Neural cell (in vitro differentiated cells): ENCODE measurements around the gene POLE. TPM values are rescaled to one million over a fixed set of nuclear protein-coding genes. Genes with fewer than 3 reads are reported as not detected.
A peak's percentile ranks its signal among the peaks of the same experiment; 100 is the strongest.

ENCODE experiments used
- H2AFZ ChIP-seq: fragments of 200-600, 300-800 bp; sonication (generic), shearing (Covaris generic); 2 replicates; pipeline ENCODE4 v1.6.0; 2014; ENCODE audit warnings: low read depth, mild to moderate bottlenecking, antibody characterized with exemption, low read length, moderate library complexity
- H3F3A ChIP-seq: fragments of 200-600 bp; shearing (Covaris generic); 2 replicates; pipeline ENCODE4 v1.6.1; 2016; ENCODE audit warnings: mild to moderate bottlenecking, moderate library complexity, mixed read lengths, antibody characterized with exemption, low read length; ENCODE audit not compliant: insufficient read depth, poor library complexity, severe bottlenecking
- H3K27ac ChIP-seq: fragments of 200-600, 300-800 bp; sonication (generic), shearing (Covaris generic); 2 replicates; pipeline ENCODE4 v1.5.1; 2014; ENCODE audit warnings: mild to moderate bottlenecking, low read length, moderate library complexity
- H3K27me3 ChIP-seq: fragments of 300-800, 200-600 bp; sonication (generic), shearing (Covaris generic); 2 replicates; pipeline ENCODE4 v1.6.0; 2014; ENCODE audit warnings: mild to moderate bottlenecking, low read depth, low read length, moderate library complexity; ENCODE audit not compliant: insufficient read depth
- H3K36me3 ChIP-seq: fragments of 300-800, 200-600 bp; sonication (generic), shearing (Covaris generic); 2 replicates; pipeline ENCODE4 v1.5.1; 2014; ENCODE audit warnings: mild to moderate bottlenecking, antibody characterized with exemption, low read length, moderate library complexity; ENCODE audit not compliant: insufficient read depth
- H3K4me2 ChIP-seq: fragments of 300-800, 200-600 bp; sonication (generic), shearing (Covaris generic); 2 replicates; pipeline ENCODE4 v1.6.0; 2014; ENCODE audit warnings: mild to moderate bottlenecking, low read length
- H3K4me3 ChIP-seq: fragments of 300-800, 200-600 bp; sonication (generic), shearing (Covaris generic); 2 replicates; pipeline ENCODE4 v1.5.1; 2014; ENCODE audit warnings: mild to moderate bottlenecking, low read length, moderate library complexity
- H3K79me2 ChIP-seq: fragments of 200-600 bp; shearing (Covaris generic); replicated peaks from 2 replicates; pipeline ENCODE4 v1.6.0; 2014; ENCODE audit warnings: mild to moderate bottlenecking, low read length, moderate library complexity; ENCODE audit not compliant: insufficient read depth
- H3K9ac ChIP-seq: fragments of 300-800, 200-600 bp; sonication (generic), shearing (Covaris generic); 2 replicates; pipeline ENCODE4 v1.6.1; 2016; ENCODE audit warnings: mild to moderate bottlenecking, low read length, mixed read lengths
- H3K9me2 ChIP-seq: fragments of 200-600 bp; shearing (Covaris generic); 2 replicates; pipeline ENCODE4 v1.6.1; 2016; ENCODE audit warnings: mild to moderate bottlenecking, low read length, mixed read lengths; ENCODE audit not compliant: insufficient read depth
- H3K9me3 ChIP-seq: fragments of 200-600, 300-800 bp; sonication (generic), shearing (Covaris generic); 2 replicates; pipeline ENCODE4 v1.6.1; 2016; ENCODE audit warnings: mild to moderate bottlenecking, mixed run types, low read length, moderate library complexity, mixed read lengths
- H4K20me1 ChIP-seq: fragments of 200-600 bp; shearing (Covaris generic); 2 replicates; pipeline ENCODE4 v1.6.1; 2016; ENCODE audit warnings: mild to moderate bottlenecking, mixed run types; ENCODE audit not compliant: insufficient read depth
- CTCF ChIP-seq: fragments of 450-650 bp; IDR thresholded peaks from 2 replicates; pipeline ENCODE4 v1.5.1; 2014; ENCODE audit warnings: antibody characterized with exemption, mild to moderate bottlenecking, moderate library complexity; ENCODE audit not compliant: poor library complexity, severe bottlenecking
- EP300 ChIP-seq: fragments of 450-650 bp; conservative IDR thresholded peaks from 2 replicates; pipeline ENCODE4 v1.6.1; 2014; ENCODE audit warnings: antibody characterized with exemption, mild to moderate bottlenecking, moderate library complexity; ENCODE audit not compliant: poor library complexity, severe bottlenecking
- EZH2 ChIP-seq: fragments of 200-600, 300-800 bp; shearing (Covaris generic), sonication (generic); IDR thresholded peaks from 2 replicates; pipeline ENCODE4 v1.6.1; 2014; ENCODE audit warnings: antibody characterized with exemption, low read length, borderline replicate concordance, mild to moderate bottlenecking; ENCODE audit not compliant: insufficient read depth, poor library complexity, severe bottlenecking
- MXI1 ChIP-seq: fragments of 450-650 bp; conservative IDR thresholded peaks from 2 replicates; pipeline ENCODE4 v1.6.1; 2014; ENCODE audit warnings: antibody characterized with exemption, mild to moderate bottlenecking; ENCODE audit not compliant: poor library complexity, severe bottlenecking
- POLR2AphosphoS5 ChIP-seq: IDR thresholded peaks from 2 replicates; pipeline ENCODE4 v1.6.1; 2012
- RAD21 ChIP-seq: fragments of 450-650 bp; conservative IDR thresholded peaks from 2 replicates; pipeline ENCODE4 v1.6.1; 2014; ENCODE audit warnings: antibody characterized with exemption, mild to moderate bottlenecking, moderate library complexity
- SMC3 ChIP-seq: fragments of 450-650 bp; conservative IDR thresholded peaks from 2 replicates; pipeline ENCODE4 v1.6.1; 2014; ENCODE audit warnings: antibody characterized with exemption, mild to moderate bottlenecking, moderate library complexity; ENCODE audit not compliant: poor library complexity
- TAF1 ChIP-seq: IDR thresholded peaks from 2 replicates; pipeline ENCODE4 v1.6.1; 2012; ENCODE audit warnings: low read depth
- polyA plus RNA-seq: library from polyadenylated mRNA; depleted of rRNA; stranded (reverse); fragments of >200 nt; gene quantifications from 2 replicates; pipeline ENCODE4 v1.2.3, GENCODE V29; 2014
- TF ChIP-seq, protein P1 (sequence below): IDR thresholded peaks from 2 replicates; pipeline ENCODE4 v1.6.1; 2012; ENCODE audit warnings: borderline replicate concordance

Gene POLE
- polyA plus RNA-seq, 1 donor from 2014 or later: 8.5 TPM

- no peaks in the 10 kb centered on the region for H3K9me3 ChIP-seq
- no peak overlapping the region for H3K4me2 ChIP-seq
- H3K27ac ChIP-seq: no peak overlapping the region
- H3F3A ChIP-seq: no peaks in the 10 kb centered on the region
- no peaks in the 10 kb centered on the region for H3K27me3 ChIP-seq
- no peak overlapping the region for H3K4me3 ChIP-seq
- TF ChIP-seq SMC3 (peak; percentile 75), MXI1 (no peak), RAD21 (peak; percentile 63), CTCF (peak; percentile 73)
- no peaks in the 10 kb centered on the region for H3K9me2 ChIP-seq
- no peak overlapping the region for H3K9ac ChIP-seq
- no peak overlapping the region for H2AFZ ChIP-seq
- H4K20me1 ChIP-seq: no peaks in the 10 kb centered on the region
- no peaks in the 10 kb centered on the region for H3K79me2 ChIP-seq
- H3K36me3 ChIP-seq: no peaks in the 10 kb centered on the region
Measured at GRCh38 chr12:132638541-132639408, 48.4 kb downstream of the POLE start.

DNA sequence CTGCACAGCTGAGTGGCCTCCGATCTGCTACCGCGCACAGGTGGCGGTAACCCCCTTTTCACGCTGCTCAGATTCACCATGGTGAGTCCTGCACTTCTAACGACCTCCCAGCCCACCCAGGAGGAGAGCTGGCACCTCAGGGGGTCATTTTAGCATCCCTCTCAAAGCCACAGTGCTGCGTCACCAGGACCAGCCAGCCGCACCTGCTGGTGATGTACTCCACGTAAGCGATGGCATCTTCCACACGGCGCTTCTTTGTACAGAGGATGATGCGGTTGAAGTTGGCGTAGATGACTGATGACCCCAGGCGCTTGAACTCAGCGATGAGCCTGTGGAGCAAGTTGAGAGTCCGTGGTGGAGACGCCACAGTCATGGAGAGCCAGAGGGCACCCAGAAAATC is 49.3 kb downstream of the POLE start:
- H3K9me3 ChIP-seq: no peaks in the 10 kb centered on the region
- H3K27ac ChIP-seq: no peak overlapping the region
- no peaks in the 10 kb centered on the region for H3K27me3 ChIP-seq
- H3K4me2 ChIP-seq: no peak overlapping the region
- H4K20me1 ChIP-seq: no peaks in the 10 kb centered on the region
- no peaks in the 10 kb centered on the region for H3K36me3 ChIP-seq
- no peak overlapping the region for H2AFZ ChIP-seq
- no peaks in the 10 kb centered on the region for H3K9me2 ChIP-seq
- no peaks in the 10 kb centered on the region for H3F3A ChIP-seq
- no peaks in the 10 kb centered on the region for H3K79me2 ChIP-seq
- H3K9ac ChIP-seq: no peak overlapping the region
- H3K4me3 ChIP-seq: no peak overlapping the region
- TF ChIP-seq TAF1 (no peak), EP300 (no peak)

GRCh38 chr12:132635076-132635955 is 51.8 kb downstream of the POLE start:
- Histone ChIP-seq H3K36me3 (no peaks in the 10 kb centered on the region), H2AFZ (no peak overlapping the region), H3K79me2 (no peaks in the 10 kb centered on the region), H3K9me3 (no peaks in the 10 kb centered on the region), H3K27ac (no peak overlapping the region), H3K9me2 (no peaks in the 10 kb centered on the region), H4K20me1 (no peaks in the 10 kb centered on the region), H3F3A (no peaks in the 10 kb centered on the region), H3K4me3 (no peak overlapping the region), H3K4me2 (no peak overlapping the region), H3K27me3 (no peaks in the 10 kb centered on the region), H3K9ac (no peak overlapping the region)
- TF ChIP-seq CTCF (no peak), EP300 (no peak), RAD21 (no peak), SMC3 (no peak), POLR2AphosphoS5 (no peak), EZH2 (no peak), TAF1 (no peak), MXI1 (no peak)
- TF ChIP-seq, protein P1, sequence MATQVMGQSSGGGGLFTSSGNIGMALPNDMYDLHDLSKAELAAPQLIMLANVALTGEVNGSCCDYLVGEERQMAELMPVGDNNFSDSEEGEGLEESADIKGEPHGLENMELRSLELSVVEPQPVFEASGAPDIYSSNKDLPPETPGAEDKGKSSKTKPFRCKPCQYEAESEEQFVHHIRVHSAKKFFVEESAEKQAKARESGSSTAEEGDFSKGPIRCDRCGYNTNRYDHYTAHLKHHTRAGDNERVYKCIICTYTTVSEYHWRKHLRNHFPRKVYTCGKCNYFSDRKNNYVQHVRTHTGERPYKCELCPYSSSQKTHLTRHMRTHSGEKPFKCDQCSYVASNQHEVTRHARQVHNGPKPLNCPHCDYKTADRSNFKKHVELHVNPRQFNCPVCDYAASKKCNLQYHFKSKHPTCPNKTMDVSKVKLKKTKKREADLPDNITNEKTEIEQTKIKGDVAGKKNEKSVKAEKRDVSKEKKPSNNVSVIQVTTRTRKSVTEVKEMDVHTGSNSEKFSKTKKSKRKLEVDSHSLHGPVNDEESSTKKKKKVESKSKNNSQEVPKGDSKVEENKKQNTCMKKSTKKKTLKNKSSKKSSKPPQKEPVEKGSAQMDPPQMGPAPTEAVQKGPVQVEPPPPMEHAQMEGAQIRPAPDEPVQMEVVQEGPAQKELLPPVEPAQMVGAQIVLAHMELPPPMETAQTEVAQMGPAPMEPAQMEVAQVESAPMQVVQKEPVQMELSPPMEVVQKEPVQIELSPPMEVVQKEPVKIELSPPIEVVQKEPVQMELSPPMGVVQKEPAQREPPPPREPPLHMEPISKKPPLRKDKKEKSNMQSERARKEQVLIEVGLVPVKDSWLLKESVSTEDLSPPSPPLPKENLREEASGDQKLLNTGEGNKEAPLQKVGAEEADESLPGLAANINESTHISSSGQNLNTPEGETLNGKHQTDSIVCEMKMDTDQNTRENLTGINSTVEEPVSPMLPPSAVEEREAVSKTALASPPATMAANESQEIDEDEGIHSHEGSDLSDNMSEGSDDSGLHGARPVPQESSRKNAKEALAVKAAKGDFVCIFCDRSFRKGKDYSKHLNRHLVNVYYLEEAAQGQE: no peak
